GM21529 (cell line): ENCODE measurements around the gene PARP4.
"Not testable (repeated sequence)": the region's sequence is repeated elsewhere in the genome, so short reads cannot be mapped to it uniquely, and the experiment has no call there.

Experiments used
- ATAC-seq: cut with Tn5 transposase; IDR thresholded peaks from one replicate; pipeline ENCODE4 v1.9.1; 2021; ENCODE audit not compliant: unreplicated experiment

The PARP4 gene

GRCh38 chr13:24512197-24512907, at the start of gene PARP4:
PARP4 (minus strand) TSS chr13:24512778; CDS start chr13:24503776, 9,002 bp downstream.
- peak; percentile 74 for ATAC-seq

GRCh38 chr13:24560579-24561187, 48.1 kb upstream of the PARP4 start:
- ATAC-seq: not testable (repeated sequence)

- not testable (repeated sequence) for ATAC-seq
Measured at GRCh38 chr13:24559431-24560218, 47.0 kb upstream of the PARP4 start.

- no peak for ATAC-seq
Measured at GRCh38 chr13:24557081-24557480, 44.5 kb upstream of the PARP4 start.

GRCh38 chr13:24553892-24554291, 41.3 kb upstream of the PARP4 start:
- not testable (repeated sequence) for ATAC-seq

GRCh38 chr13:24541476-24542352, 29.1 kb upstream of the PARP4 start:
- ATAC-seq: peak; percentile 53

GRCh38 chr13:24541127-24541475, 28.5 kb upstream of the PARP4 start:
- ATAC-seq: no peak

GRCh38 chr13:24540236-24541126, 27.9 kb upstream of the PARP4 start:
- ATAC-seq: no peak

- ATAC-seq: no peak
Measured at GRCh38 chr13:24539500-24540165, 27.1 kb upstream of the PARP4 start.

- no peak for ATAC-seq
Measured at GRCh38 chr13:24529478-24529877, 16.9 kb upstream of the PARP4 start.

GRCh38 chr13:24528816-24529398, 16.3 kb upstream of the PARP4 start:
- ATAC-seq: no peak

- ATAC-seq: no peak
Measured at GRCh38 chr13:24527266-24527775, 14.7 kb upstream of the PARP4 start.

GRCh38 chr13:24520733-24521132, 8.2 kb upstream of the PARP4 start:
- ATAC-seq: no peak

- ATAC-seq: no peak
Measured at GRCh38 chr13:24516919-24517318, 4.3 kb upstream of the PARP4 start.

GRCh38 chr13:24512908-24513213, 283 bp upstream of the PARP4 start:
- no peak for ATAC-seq

- peak; percentile 1 for ATAC-seq
Measured at GRCh38 chr13:24511816-24512196, 772 bp downstream of the PARP4 start.

- peak; percentile 55 for ATAC-seq
Measured at GRCh38 chr13:24511019-24511815, 1.4 kb downstream of the PARP4 start.

- ATAC-seq: no peak
Measured at GRCh38 chr13:24506698-24507335, 5.8 kb downstream of the PARP4 start.
